HepG2 (cell line): ENCODE data around the gene DNMT1. TPM values are rescaled to one million over a fixed set of nuclear protein-coding genes. Genes with fewer than 3 reads are reported as not detected.

ENCODE experiments used
- ATAC-seq: fragments of 200-7000 bp; cut with Tn5 transposase; 3 replicates; pipeline ENCODE4 v1.9.1; 2020; ENCODE audit warnings: mild to moderate bottlenecking, moderate library complexity
- BruUV-seq: library from RNA; stranded (reverse); fragments of 400-500 nt; replicated peaks from 2 replicates; lab custom pipeline; 2021; lab: Mats Ljungman, UMichigan
- CTCF ChIA-PET: fragments of 300-600 bp; formaldehyde crosslinking; extraction: SDS; loops from one replicate; lab custom pipeline; 2021; ENCODE audit warnings: low total read pairs, inconsistent platforms, low intra/inter-chr PET ratio; lab: Yijun Ruan, JAX
- POLR2A ChIA-PET: fragments of 350-600 bp; sonication (Branson Sonifier 250); formaldehyde crosslinking; loops from one replicate; lab custom pipeline; 2020; ENCODE audit warnings: antibody characterized with exemption, inconsistent platforms; lab: Yijun Ruan, JAX
- DNase-seq: peaks from one replicate; pipeline ENCODE4 v3.0.0-alpha.2; 2015; ENCODE audit warnings: low spot score
- FAIRE-seq: peaks from 3 replicates; lab custom pipeline; 2011; peaks lifted over from hg19 to GRCh38; lab: Jason Lieb, UNC
- H2AFZ ChIP-seq: one replicate; pipeline ENCODE4 v1.6.1; 2011; ENCODE audit warnings: low read length, inconsistent platforms
- H3K27ac ChIP-seq: fragments of 300-600 bp; 3 replicates; pipeline ENCODE4 v1.8.0; 2011; ENCODE audit warnings: mixed run types, mild to moderate bottlenecking, mixed read lengths, low read length, inconsistent platforms; ENCODE audit not compliant: insufficient read depth; ENCODE audit errors: extremely low read length
- H3K27me3 ChIP-seq, 2 experiments: fragments of 200-600 bp in 1 of 2; 2 replicates in 1 of 2; 3 replicates in 1 of 2; pipeline versions ENCODE4 v1.6.0 to v1.8.0; 2011; ENCODE audit warnings: low read length in 2 of 2, mild to moderate bottlenecking in 2 of 2, moderate library complexity in 2 of 2, inconsistent platforms in 1 of 2; ENCODE audit not compliant: insufficient read depth in 2 of 2, control insufficient read depth in 1 of 2
- H3K36me3 ChIP-seq, 2 experiments: fragments of 200-600 bp in 1 of 2; replicated peaks in 1 of 2; 2 replicates in 1 of 2; 3 replicates in 1 of 2; pipeline versions ENCODE4 v1.5.1 to v1.8.0; 2011; ENCODE audit warnings: low read length in 2 of 2, inconsistent platforms in 1 of 2; ENCODE audit not compliant: insufficient read depth in 2 of 2, control insufficient read depth in 1 of 2
- H3K4me1 ChIP-seq: 2 replicates; pipeline ENCODE4 v1.5.1; 2012; ENCODE audit warnings: low read length, inconsistent platforms; ENCODE audit not compliant: insufficient read depth
- H3K4me2 ChIP-seq: 2 replicates; pipeline ENCODE4 v1.6.0; 2011; ENCODE audit warnings: low read depth, low read length, inconsistent platforms
- H3K4me3 ChIP-seq, 3 experiments: fragments of 200-600 bp in 1 of 3; sonication (generic), shearing (Covaris generic) in 1 of 3; replicated peaks in 1 of 3; 2 replicates each; pipeline ENCODE4 v1.5.1; 2011 to 2016; ENCODE audit warnings: low read length in 3 of 3, inconsistent platforms in 2 of 3, low read depth in 2 of 3, mild to moderate bottlenecking in 2 of 3, control low read depth in 1 of 3, mixed read lengths in 1 of 3; ENCODE audit not compliant: insufficient read depth in 1 of 3
- H3K79me2 ChIP-seq: one replicate; pipeline ENCODE4 v1.6.1; 2011; ENCODE audit warnings: low read length, inconsistent platforms; ENCODE audit not compliant: insufficient read depth
- H3K9ac ChIP-seq: 2 replicates; pipeline ENCODE4 v1.6.0; 2011; ENCODE audit warnings: mild to moderate bottlenecking, low read depth, low read length, inconsistent platforms; ENCODE audit not compliant: insufficient read depth
- H3K9me3 ChIP-seq: 2 replicates; pipeline ENCODE4 v1.5.1; 2012; ENCODE audit warnings: mild to moderate bottlenecking, low read length
- H4K20me1 ChIP-seq: 2 replicates; pipeline ENCODE4 v1.6.0; 2011; ENCODE audit warnings: inconsistent platforms, mild to moderate bottlenecking, low read length, moderate library complexity; ENCODE audit not compliant: insufficient read depth
- ESRRA ChIP-seq: sonication (generic); formaldehyde crosslinking; IDR thresholded peaks from 2 replicates; pipeline ENCODE4 v1.5.1; 2020; ENCODE audit warnings: mild to moderate bottlenecking, low read depth, missing genetic modification reagents
- HDAC1 ChIP-seq: sonication (generic); formaldehyde crosslinking; IDR thresholded peaks from 2 replicates; pipeline ENCODE4 v1.5.1; 2020; ENCODE audit warnings: mild to moderate bottlenecking, missing genetic modification reagents
- HNF4A ChIP-seq: sonication (generic); formaldehyde crosslinking; IDR thresholded peaks from 2 replicates; pipeline ENCODE4 v1.4.0; 2020; ENCODE audit warnings: missing genetic modification reagents
- HOXD1 ChIP-seq: sonication (generic); formaldehyde crosslinking; IDR thresholded peaks from 2 replicates; pipeline ENCODE4 v1.5.0; 2020; ENCODE audit warnings: missing genetic modification reagents
- NR2F6 ChIP-seq, 2 experiments: IDR thresholded peaks; 2 replicates each; pipeline ENCODE4 v1.6.1; 2016; ENCODE audit warnings: antibody characterized with exemption in 1 of 2, mild to moderate bottlenecking in 1 of 2
- PAXIP1 ChIP-seq: sonication (generic); formaldehyde crosslinking; conservative IDR thresholded peaks from 2 replicates; pipeline ENCODE4 v1.4.0; 2020; ENCODE audit warnings: mild to moderate bottlenecking, missing genetic modification reagents, moderate library complexity
- RARA ChIP-seq: IDR thresholded peaks from 2 replicates; pipeline ENCODE4 v1.6.1; 2016; ENCODE audit warnings: missing genetic modification reagents, missing compliant biosample characterization
- TEAD3 ChIP-seq: optimal IDR thresholded peaks from 2 replicates; pipeline ENCODE3; 2016; ENCODE audit warnings: borderline replicate concordance
- ZNF280D ChIP-seq: sonication (generic); formaldehyde crosslinking; IDR thresholded peaks from 2 replicates; pipeline ENCODE4 v1.5.1; 2020; ENCODE audit warnings: mild to moderate bottlenecking, missing genetic modification reagents
- ZNF333 ChIP-seq: sonication (generic); formaldehyde crosslinking; IDR thresholded peaks from 2 replicates; pipeline ENCODE4 v1.4.0; 2020; ENCODE audit warnings: mild to moderate bottlenecking, missing genetic modification reagents, borderline replicate concordance
- ZNF687 ChIP-seq: sonication (generic); formaldehyde crosslinking; IDR thresholded peaks from 2 replicates; pipeline ENCODE4 v1.5.1; 2020; ENCODE audit warnings: mild to moderate bottlenecking, missing genetic modification reagents, moderate library complexity
- WGBS: methylation state at CpG from one replicate; pipeline ENCODE4 v1.1.6; 2017; ENCODE audit warnings: low lambda C conversion rate; 5-methylcytosine and 5-hydroxymethylcytosine counted together
- in situ Hi-C: cut with HindIII; loops from 2 replicates; pipeline ENCODE4 v1.10.0; 2017; ENCODE audit warnings: low pct_unique_long_range_greater_than_20kb; ENCODE audit not compliant: extremely low pct_ligation_motif_present
- intact Hi-C: fragments of 100-400 bp; cut with micrococcal nuclease; formaldehyde crosslinking; loops from one replicate; pipeline ENCODE4 v1.10.0; 2022; ENCODE audit not compliant: unreplicated experiment
- polyA plus RNA-seq, 8 experiments: library from polyadenylated mRNA; depleted of rRNA in 3 of 8; stranded (reverse) in 7 of 8; unstranded in 1 of 8; fragments of >200 nt; fragmentation: Illumina TruSeq in 4 of 8; extraction: Trizol in 4 of 8; gene quantifications; 2 replicates each; pipeline versions ENCODE4 v1.2.1 to v1.2.3, GENCODE V29; 2011 to 2016; ENCODE audit warnings: low read depth in 4 of 8, missing spikeins in 1 of 8, mixed read lengths in 1 of 8; ENCODE audit not compliant: insufficient read depth in 1 of 8
- total RNA-seq, 5 experiments: library from RNA; depleted of rRNA; stranded (reverse); fragments of >200 nt; fragmentation: Illumina TruSeq; extraction: Trizol; gene quantifications; 2 replicates each; pipeline ENCODE4 v1.2.3, GENCODE V29; 2016; ENCODE audit warnings: low read depth in 1 of 5

DNMT1 gene
- total and polyA plus RNA-seq, 2 of the 13 experiments (the other 11 are each of a cell fraction or from before 2014, with no cell fraction given), result 31.2 to 91.1 TPM

- TF ChIP-seq ZNF687 (CRISPR knock-in tag), result peak; percentile 28; the same call in 1 of the 2 replicates
These were observed 103.4 kb downstream of the DNMT1 start (continued) for GRCh38 chr19:10091370-10091687.

GRCh38 chr19:10089801-10090375 is 104.9 kb downstream of the DNMT1 start:
- in situ Hi-C loops, result no loop called here
- BruUV-seq, result no TSS peak
- 0 out of 2 replicates have a peak, but pooled peaks have one; percentile 30 for TF ChIP-seq ZNF333 (CRISPR knock-in tag)
- peak; percentile 81 for TF ChIP-seq HNF4A
- TF ChIP-seq TEAD3 (CRISPR knock-in tag), result peak; percentile 24
- TF ChIP-seq RARA (CRISPR knock-in tag), result peak; percentile 37; the same call in 1 of the 2 replicates
- peak; percentile 36; the same call in 1 of the 2 replicates for TF ChIP-seq HDAC1 (CRISPR knock-in tag)
- 0 out of 2 replicates have a peak, but pooled peaks have one; percentile 14 for TF ChIP-seq ZNF280D
- peak; percentile 78 for TF ChIP-seq NR2F6 (IDR thresholded peaks at IDR 0.05)
- peak; percentile 76 for TF ChIP-seq NR2F6 (CRISPR knock-in tag; IDR thresholded peaks at IDR 0.05)
- TF ChIP-seq HOXD1 (CRISPR knock-in tag), result no peak
- peak; percentile 58; the same call in 1 of the 2 replicates for TF ChIP-seq ESRRA
- TF ChIP-seq PAXIP1 (CRISPR knock-in tag), result no peak

More at GRCh38 chr19:10089801-10090375, 104.9 kb downstream of the DNMT1 start:
- Histone ChIP-seq H3K79me2 (no peaks in the 10 kb centered on the region), H3K4me2 (no peak overlapping the region), H3K9ac (no peak overlapping the region), H3K4me3 (no peak overlapping the region), H3K27ac (peak overlapping the region; percentile 56), H3K9me3 (no peaks in the 10 kb centered on the region), H4K20me1 (no peaks in the 10 kb centered on the region), H3K36me3 (peaks cover 2 to 4% of the 10 kb centered on the region in 2 experiments; a peak in 2 of 5 replicates), H3K4me1 (peaks cover 45% of the 10 kb centered on the region), H3K27me3 (no peaks in the 10 kb centered on the region), H2AFZ (no peak overlapping the region)
- intact Hi-C loops, result no loop called here
- no peak for FAIRE-seq
- ChIA-PET CTCF (no interaction called here), POLR2A (no interaction called here)
- ATAC-seq, result no peak
- 92% methylated on average over 14 of the region's 15 CpGs for WGBS
- no peak for DNase-seq
